ENCODE measurements around the gene FZD8. TPM values are rescaled to one million over a fixed set of nuclear protein-coding genes. Genes with fewer than 3 reads are reported as not detected.
A peak's percentile ranks its signal among the peaks of the same experiment; 100 is the strongest.

Gene FZD8
- total and polyA plus RNA-seq, 2 donors (not counting 1 experiment from before 2014, with no cell fraction given), result 0.76 to 1.7 TPM

DNA sequence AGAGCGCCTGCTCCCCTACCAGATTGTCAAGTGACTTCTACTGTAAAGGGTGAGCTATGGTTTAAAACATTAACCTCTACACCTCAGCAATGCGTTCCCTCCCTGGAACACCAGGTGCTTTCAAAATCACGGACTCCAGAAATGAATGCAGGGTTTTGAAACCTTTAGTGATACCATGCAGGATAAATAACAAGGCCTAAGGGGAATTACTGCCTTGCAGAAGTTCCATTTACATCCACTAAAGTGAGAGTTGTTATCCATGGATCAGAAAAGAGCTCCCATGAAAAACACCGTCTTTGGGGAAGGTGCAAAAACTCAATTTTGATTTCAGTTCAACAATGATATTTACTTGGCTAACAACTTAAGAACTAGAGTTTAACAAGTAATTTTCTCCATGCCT is 4.0 kb downstream of the FZD8 start:
- H3K27me3 ChIP-seq (replicated peaks in 1 of 4; ENCODE audit: control extremely low read depth in 1 of 4, control insufficient read depth in 3 of 4, insufficient read depth in 4 of 4, low read length in 3 of 4), result peaks cover 0 to 49% (median 28%) of the 10 kb centered on the region in 4 experiments
- peaks cover 0 to 9% (median 0%) of the 10 kb centered on the region in 3 donors for H3K9me3 ChIP-seq (ENCODE audit: control extremely low read depth in 1 of 3, control insufficient read depth in 2 of 3, insufficient read depth in 1 of 3, low read length in 2 of 3)
- H3K4me1 Mint-ChIP-seq, result peaks cover 29% of the 10 kb centered on the region
- no peak overlapping the region for H2AFZ ChIP-seq (ENCODE audit: insufficient read depth, low read depth, low read length, poor library complexity, severe bottlenecking)
- no peak overlapping the region for H3K9ac ChIP-seq (ENCODE audit: low read length)
- intact Hi-C loops (cut with micrococcal nuclease), result no loop called here
- H3K79me2 ChIP-seq (ENCODE audit: control insufficient read depth, insufficient read depth, low read length), result no peaks in the 10 kb centered on the region
- no peak overlapping the region for H3K27ac ChIP-seq (ENCODE audit: low read length in 2 of 2)
- POLR2A ChIA-PET, result no interaction called here
- peaks cover 19 to 24% of the 10 kb centered on the region in 2 donors for H3K4me1 ChIP-seq (ENCODE audit: control insufficient read depth in 2 of 2, insufficient read depth in 2 of 2, low read length in 2 of 2)
- no peak overlapping the region for H3K4me2 ChIP-seq (replicated peaks; ENCODE audit: low read depth, low read length, poor library complexity, severe bottlenecking)
- H3K27ac Mint-ChIP-seq, result no peak overlapping the region
- H3K9me3 Mint-ChIP-seq (ENCODE audit: insufficient read depth), result no peaks in the 10 kb centered on the region
- H3K4me3 Mint-ChIP-seq, result no peak overlapping the region
- no peaks in the 10 kb centered on the region for H4K20me1 ChIP-seq (ENCODE audit: control insufficient read depth, insufficient read depth, low read length, poor library complexity, severe bottlenecking)
- CTCF ChIA-PET, result interaction anchor here (0.9 to 3.6 kb wide), 4 partner anchors 74 to 1243 kb away, joined by 3 to 16 read pairs (median 4); no protein-coding TSS in a partner anchor
- no peak for TF ChIP-seq EZH2 (IDR thresholded peaks at IDR 0.05; ENCODE audit: borderline replicate concordance, insufficient read depth, low read depth, low read length, poor library complexity, severe bottlenecking)
- TF ChIP-seq, protein P1, sequence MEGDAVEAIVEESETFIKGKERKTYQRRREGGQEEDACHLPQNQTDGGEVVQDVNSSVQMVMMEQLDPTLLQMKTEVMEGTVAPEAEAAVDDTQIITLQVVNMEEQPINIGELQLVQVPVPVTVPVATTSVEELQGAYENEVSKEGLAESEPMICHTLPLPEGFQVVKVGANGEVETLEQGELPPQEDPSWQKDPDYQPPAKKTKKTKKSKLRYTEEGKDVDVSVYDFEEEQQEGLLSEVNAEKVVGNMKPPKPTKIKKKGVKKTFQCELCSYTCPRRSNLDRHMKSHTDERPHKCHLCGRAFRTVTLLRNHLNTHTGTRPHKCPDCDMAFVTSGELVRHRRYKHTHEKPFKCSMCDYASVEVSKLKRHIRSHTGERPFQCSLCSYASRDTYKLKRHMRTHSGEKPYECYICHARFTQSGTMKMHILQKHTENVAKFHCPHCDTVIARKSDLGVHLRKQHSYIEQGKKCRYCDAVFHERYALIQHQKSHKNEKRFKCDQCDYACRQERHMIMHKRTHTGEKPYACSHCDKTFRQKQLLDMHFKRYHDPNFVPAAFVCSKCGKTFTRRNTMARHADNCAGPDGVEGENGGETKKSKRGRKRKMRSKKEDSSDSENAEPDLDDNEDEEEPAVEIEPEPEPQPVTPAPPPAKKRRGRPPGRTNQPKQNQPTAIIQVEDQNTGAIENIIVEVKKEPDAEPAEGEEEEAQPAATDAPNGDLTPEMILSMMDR (IDR thresholded peaks at IDR 0.05), result no peak
- H3K27me3 Mint-ChIP-seq, result peaks cover 35% of the 10 kb centered on the region
- WGBS (ENCODE audit: insufficient coverage), result no CpG with 5 or more reads among the region's 4 CpGs
- H3K4me3 ChIP-seq (ENCODE audit: control extremely low read depth in 1 of 5, extremely low read depth in 1 of 5, insufficient read depth in 1 of 5, low read depth in 2 of 5, low read length in 4 of 5), result no peak overlapping the region
- no peaks in the 10 kb centered on the region for H3K36me3 ChIP-seq (replicated peaks in 1 of 2; ENCODE audit: control extremely low read depth in 1 of 2, control insufficient read depth in 1 of 2, extremely low read depth in 1 of 2, insufficient read depth in 2 of 2, low read length in 1 of 2)
- ATAC-seq (ENCODE audit: low read depth) (no peak), DNase-seq (no peak)

DNA sequence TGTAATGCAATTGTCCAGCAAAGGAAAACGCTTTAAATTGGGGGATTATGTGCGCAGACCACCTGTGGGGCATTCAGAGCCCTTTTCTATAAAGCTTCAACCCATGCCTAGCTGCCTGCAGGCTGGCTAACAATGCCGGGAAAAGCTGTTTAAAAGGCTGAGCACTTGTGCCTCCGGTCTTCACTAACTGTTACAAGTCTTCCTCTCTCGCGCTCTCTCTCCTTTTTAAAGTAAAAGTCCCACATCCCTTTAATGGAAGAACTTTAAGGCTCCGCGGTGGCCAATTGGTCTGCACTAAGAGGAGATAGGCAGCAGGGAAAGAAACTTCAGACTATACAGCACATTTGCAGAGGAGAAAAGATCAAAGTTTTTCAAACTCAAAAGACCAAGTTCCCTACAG is 4.6 kb downstream of the FZD8 start:
- POLR2A ChIA-PET, result no interaction called here
- ATAC-seq (ENCODE audit: low read depth) (no peak), DNase-seq (no peak)
- H3K9ac ChIP-seq (ENCODE audit: low read length), result no peak overlapping the region
- no peaks in the 10 kb centered on the region for H3K36me3 ChIP-seq (replicated peaks in 1 of 2; ENCODE audit: control extremely low read depth in 1 of 2, control insufficient read depth in 1 of 2, extremely low read depth in 1 of 2, insufficient read depth in 2 of 2, low read length in 1 of 2)
- CTCF ChIA-PET, result interaction anchor here (0.9 to 3.8 kb wide), 5 partner anchors 8 to 1243 kb away, joined by 3 to 20 read pairs (median 6); no protein-coding TSS in a partner anchor
- H3K27me3 Mint-ChIP-seq, result peaks cover 36% of the 10 kb centered on the region
- H3K27ac ChIP-seq (ENCODE audit: low read length in 2 of 2), result no peak overlapping the region
- peaks cover 0 to 43% (median 24%) of the 10 kb centered on the region in 4 experiments for H3K27me3 ChIP-seq (replicated peaks in 1 of 4; ENCODE audit: control extremely low read depth in 1 of 4, control insufficient read depth in 3 of 4, insufficient read depth in 4 of 4, low read length in 3 of 4)
- H3K27ac Mint-ChIP-seq, result no peak overlapping the region
- no peak overlapping the region for H3K4me3 Mint-ChIP-seq
- intact Hi-C loops (cut with micrococcal nuclease), result no loop called here
- H4K20me1 ChIP-seq (ENCODE audit: control insufficient read depth, insufficient read depth, low read length, poor library complexity, severe bottlenecking), result no peaks in the 10 kb centered on the region
- no peak overlapping the region for H3K4me3 ChIP-seq (ENCODE audit: control extremely low read depth in 1 of 5, extremely low read depth in 1 of 5, insufficient read depth in 1 of 5, low read depth in 2 of 5, low read length in 4 of 5)
- no peaks in the 10 kb centered on the region for H3K79me2 ChIP-seq (ENCODE audit: control insufficient read depth, insufficient read depth, low read length)
- no peak for TF ChIP-seq EZH2 (IDR thresholded peaks at IDR 0.05; ENCODE audit: borderline replicate concordance, insufficient read depth, low read depth, low read length, poor library complexity, severe bottlenecking)
- TF ChIP-seq, protein P1 (IDR thresholded peaks at IDR 0.05), result no peak
- 18% methylated on average over 3 of the region's 8 CpGs for WGBS (ENCODE audit: insufficient coverage)
- H3K9me3 ChIP-seq (ENCODE audit: control extremely low read depth in 1 of 3, control insufficient read depth in 2 of 3, insufficient read depth in 1 of 3, low read length in 2 of 3), result peaks cover 0 to 5% (median 0%) of the 10 kb centered on the region in 3 donors
- H3K4me2 ChIP-seq (replicated peaks; ENCODE audit: low read depth, low read length, poor library complexity, severe bottlenecking), result peak overlapping the region; percentile 23
- H3K4me1 Mint-ChIP-seq, result peaks cover 25% of the 10 kb centered on the region
- peaks cover 12 to 17% of the 10 kb centered on the region in 2 donors for H3K4me1 ChIP-seq (ENCODE audit: control insufficient read depth in 2 of 2, insufficient read depth in 2 of 2, low read length in 2 of 2)
- H2AFZ ChIP-seq (ENCODE audit: insufficient read depth, low read depth, low read length, poor library complexity, severe bottlenecking), result no peak overlapping the region
- H3K9me3 Mint-ChIP-seq (ENCODE audit: insufficient read depth), result no peaks in the 10 kb centered on the region

All from B cell (primary cell).